OCI-LY1 (cell line): ENCODE results near the gene MAPK9.

Source experiments
- H2AFZ ChIP-seq: fragments of 200-600 bp; sonication (generic), shearing (Covaris generic); 2 replicates; pipeline ENCODE4 v1.6.0; 2014; ENCODE audit warnings: antibody characterized with exemption, mild to moderate bottlenecking, low read length
- H3F3A ChIP-seq: fragments of 200-600 bp; sonication (generic), shearing (Covaris generic); 2 replicates; pipeline ENCODE4 v1.6.0; 2014; ENCODE audit warnings: mild to moderate bottlenecking, antibody characterized with exemption, low read length, moderate library complexity; ENCODE audit not compliant: insufficient read depth
- H3K27ac ChIP-seq: fragments of 200-600 bp; sonication (generic); 2 replicates; pipeline ENCODE4 v1.5.1; 2014; ENCODE audit warnings: low read length, mixed run types, mild to moderate bottlenecking, low read depth; ENCODE audit not compliant: poor library complexity, severe bottlenecking
- H3K27me3 ChIP-seq: fragments of 200-600 bp; sonication (generic); 2 replicates; pipeline ENCODE4 v1.6.0; 2014; ENCODE audit warnings: antibody characterized with exemption, mild to moderate bottlenecking, low read length, moderate library complexity; ENCODE audit not compliant: insufficient read depth
- H3K36me3 ChIP-seq: fragments of 200-600 bp; sonication (generic); 2 replicates; pipeline ENCODE4 v1.6.1; 2014; ENCODE audit warnings: mild to moderate bottlenecking, antibody characterized with exemption, low read length, moderate library complexity, mixed read lengths; ENCODE audit not compliant: insufficient read depth
- H3K4me1 ChIP-seq: fragments of 200-600 bp; sonication (generic); 2 replicates; pipeline ENCODE4 v1.5.1; 2014; ENCODE audit warnings: mild to moderate bottlenecking, low read length, moderate library complexity; ENCODE audit not compliant: insufficient read depth, severe bottlenecking
- H3K4me2 ChIP-seq: fragments of 200-600 bp; sonication (generic), shearing (Covaris generic); 2 replicates; pipeline ENCODE4 v1.6.1; 2014; ENCODE audit warnings: low read length
- H3K4me3 ChIP-seq: fragments of 200-600 bp; sonication (generic); 2 replicates; pipeline ENCODE4 v1.5.1; 2014; ENCODE audit warnings: low read length, low read depth, mild to moderate bottlenecking, mixed read lengths; ENCODE audit not compliant: poor library complexity, severe bottlenecking
- H3K79me2 ChIP-seq: fragments of 200-600 bp; shearing (Covaris generic); 2 replicates; pipeline ENCODE4 v1.6.1; 2016; ENCODE audit warnings: mixed run types, low read length, mixed read lengths; ENCODE audit not compliant: insufficient read depth
- H3K9ac ChIP-seq: fragments of 200-600 bp; sonication (generic), shearing (Covaris generic); 2 replicates; pipeline ENCODE4 v1.6.1; 2014; ENCODE audit warnings: mild to moderate bottlenecking, low read length, mixed read lengths
- H3K9me2 ChIP-seq: fragments of 200-600 bp; sonication (generic), shearing (Covaris generic); 2 replicates; pipeline ENCODE4 v1.6.1; 2014; ENCODE audit warnings: low read depth, mild to moderate bottlenecking, low read length, mixed read lengths
- H3K9me3 ChIP-seq: fragments of 200-600 bp; shearing (Covaris generic); 2 replicates; pipeline ENCODE4 v1.6.1; 2014; ENCODE audit warnings: low read length, mixed read lengths
- H4K20me1 ChIP-seq: fragments of 200-600 bp; sonication (generic), shearing (Covaris generic); 2 replicates; pipeline ENCODE4 v1.6.0; 2016; ENCODE audit warnings: mild to moderate bottlenecking, low read length; ENCODE audit not compliant: insufficient read depth
- EZH2 ChIP-seq: fragments of 200-600 bp; sonication (generic), shearing (Covaris generic); IDR thresholded peaks from 2 replicates; pipeline ENCODE4 v1.8.0; 2017; ENCODE audit warnings: borderline replicate concordance, mixed run types, mild to moderate bottlenecking, antibody characterized with exemption, low read length, moderate library complexity, mixed read lengths
- TF ChIP-seq, protein P1 (sequence below): fragments of 200-600 bp; sonication (generic), shearing (Covaris generic); IDR thresholded peaks from 2 replicates; pipeline ENCODE4 v1.5.1; 2017; ENCODE audit warnings: mild to moderate bottlenecking, antibody characterized with exemption, low read length, moderate library complexity, mixed read lengths

Gene MAPK9

DNA sequence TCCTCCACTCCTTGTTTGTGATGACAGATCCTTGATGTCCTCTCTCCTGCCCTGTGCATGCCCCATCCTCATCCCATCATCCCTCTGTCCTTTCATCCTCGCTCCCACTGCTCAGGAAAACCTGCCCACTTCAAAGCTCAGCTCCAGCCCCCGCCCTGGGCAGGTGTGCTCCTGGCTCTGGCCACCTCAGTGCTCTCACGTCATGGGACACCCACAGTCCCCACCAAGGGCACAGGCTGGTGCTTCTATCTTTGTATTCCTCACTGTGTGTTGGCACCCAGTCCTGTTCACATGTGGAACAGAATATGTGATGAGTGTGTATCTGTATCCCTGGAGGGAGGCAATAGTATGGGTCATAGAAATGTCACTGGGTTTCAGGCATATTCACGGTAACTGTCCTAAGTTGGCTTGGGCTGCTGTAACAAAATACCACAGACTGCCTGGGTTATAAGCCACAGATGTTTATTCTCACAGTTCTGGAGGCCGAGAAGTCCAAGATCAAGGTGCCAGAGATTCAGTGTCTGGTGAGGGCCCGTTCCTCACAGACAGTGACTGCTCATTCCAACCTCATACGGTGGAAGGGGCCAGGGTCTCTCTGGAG lies 47.8 kb upstream of the MAPK9 start:
- Histone ChIP-seq H3K36me3 (no peaks in the 10 kb centered on the region), H3K4me3 (no peak overlapping the region), H3K9me2 (no peaks in the 10 kb centered on the region), H4K20me1 (no peaks in the 10 kb centered on the region), H3K79me2 (no peaks in the 10 kb centered on the region), H3F3A (no peaks in the 10 kb centered on the region), H2AFZ (no peak overlapping the region), H3K27me3 (no peaks in the 10 kb centered on the region), H3K9ac (no peak overlapping the region), H3K4me2 (no peak overlapping the region), H3K9me3 (no peaks in the 10 kb centered on the region), H3K27ac (no peak overlapping the region), H3K4me1 (no peaks in the 10 kb centered on the region)
- TF ChIP-seq, protein P1, sequence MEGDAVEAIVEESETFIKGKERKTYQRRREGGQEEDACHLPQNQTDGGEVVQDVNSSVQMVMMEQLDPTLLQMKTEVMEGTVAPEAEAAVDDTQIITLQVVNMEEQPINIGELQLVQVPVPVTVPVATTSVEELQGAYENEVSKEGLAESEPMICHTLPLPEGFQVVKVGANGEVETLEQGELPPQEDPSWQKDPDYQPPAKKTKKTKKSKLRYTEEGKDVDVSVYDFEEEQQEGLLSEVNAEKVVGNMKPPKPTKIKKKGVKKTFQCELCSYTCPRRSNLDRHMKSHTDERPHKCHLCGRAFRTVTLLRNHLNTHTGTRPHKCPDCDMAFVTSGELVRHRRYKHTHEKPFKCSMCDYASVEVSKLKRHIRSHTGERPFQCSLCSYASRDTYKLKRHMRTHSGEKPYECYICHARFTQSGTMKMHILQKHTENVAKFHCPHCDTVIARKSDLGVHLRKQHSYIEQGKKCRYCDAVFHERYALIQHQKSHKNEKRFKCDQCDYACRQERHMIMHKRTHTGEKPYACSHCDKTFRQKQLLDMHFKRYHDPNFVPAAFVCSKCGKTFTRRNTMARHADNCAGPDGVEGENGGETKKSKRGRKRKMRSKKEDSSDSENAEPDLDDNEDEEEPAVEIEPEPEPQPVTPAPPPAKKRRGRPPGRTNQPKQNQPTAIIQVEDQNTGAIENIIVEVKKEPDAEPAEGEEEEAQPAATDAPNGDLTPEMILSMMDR = no peak
- TF ChIP-seq EZH2 = no peak

DNA sequence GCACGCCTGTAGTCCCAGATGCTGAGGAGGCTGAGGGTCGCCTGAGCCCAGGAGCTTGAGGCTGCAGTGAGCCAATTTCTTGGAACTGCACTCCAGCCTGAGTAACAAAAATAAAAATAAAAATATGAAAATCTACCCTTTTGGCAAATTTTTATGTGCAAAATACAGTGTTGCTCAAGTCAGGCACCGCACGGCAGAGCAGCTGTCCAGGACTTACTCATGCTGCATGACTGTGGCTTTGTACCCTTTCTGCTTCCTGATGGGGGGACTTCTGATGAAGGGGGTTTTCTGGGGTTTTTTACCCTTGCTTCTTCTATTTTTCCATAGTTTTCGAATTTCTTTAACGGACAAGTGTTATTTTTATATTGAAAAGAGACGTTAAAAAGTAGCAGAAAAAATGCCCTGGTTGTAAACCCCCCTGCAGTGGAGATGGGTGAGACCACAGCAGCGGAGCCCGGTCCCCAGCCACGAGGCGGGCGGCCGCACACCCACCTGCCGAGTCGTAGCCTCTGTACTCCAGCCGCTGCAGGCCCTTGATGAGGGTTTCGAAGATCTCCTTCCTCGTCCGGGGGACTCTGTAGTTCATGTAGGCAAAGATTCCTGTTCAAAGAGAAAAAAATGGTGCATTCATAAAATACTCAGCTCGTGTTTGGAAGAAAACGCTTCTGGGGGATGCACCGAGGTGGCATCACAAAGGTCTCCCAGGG lies 46.3 kb upstream of the MAPK9 start:
- H3K4me1 ChIP-seq = no peaks in the 10 kb centered on the region
- H3K9ac ChIP-seq = no peak overlapping the region
- no peak overlapping the region for H3K4me3 ChIP-seq
- H3K79me2 ChIP-seq = no peaks in the 10 kb centered on the region
- no peak overlapping the region for H2AFZ ChIP-seq
- no peak overlapping the region for H3K27ac ChIP-seq
- no peaks in the 10 kb centered on the region for H3K9me3 ChIP-seq
- no peaks in the 10 kb centered on the region for H3K36me3 ChIP-seq
- TF ChIP-seq, protein P1 = no peak
- no peak for TF ChIP-seq EZH2
- H3F3A ChIP-seq = no peaks in the 10 kb centered on the region
- H4K20me1 ChIP-seq = no peaks in the 10 kb centered on the region
- no peaks in the 10 kb centered on the region for H3K27me3 ChIP-seq
- no peak overlapping the region for H3K4me2 ChIP-seq
- no peaks in the 10 kb centered on the region for H3K9me2 ChIP-seq

DNA sequence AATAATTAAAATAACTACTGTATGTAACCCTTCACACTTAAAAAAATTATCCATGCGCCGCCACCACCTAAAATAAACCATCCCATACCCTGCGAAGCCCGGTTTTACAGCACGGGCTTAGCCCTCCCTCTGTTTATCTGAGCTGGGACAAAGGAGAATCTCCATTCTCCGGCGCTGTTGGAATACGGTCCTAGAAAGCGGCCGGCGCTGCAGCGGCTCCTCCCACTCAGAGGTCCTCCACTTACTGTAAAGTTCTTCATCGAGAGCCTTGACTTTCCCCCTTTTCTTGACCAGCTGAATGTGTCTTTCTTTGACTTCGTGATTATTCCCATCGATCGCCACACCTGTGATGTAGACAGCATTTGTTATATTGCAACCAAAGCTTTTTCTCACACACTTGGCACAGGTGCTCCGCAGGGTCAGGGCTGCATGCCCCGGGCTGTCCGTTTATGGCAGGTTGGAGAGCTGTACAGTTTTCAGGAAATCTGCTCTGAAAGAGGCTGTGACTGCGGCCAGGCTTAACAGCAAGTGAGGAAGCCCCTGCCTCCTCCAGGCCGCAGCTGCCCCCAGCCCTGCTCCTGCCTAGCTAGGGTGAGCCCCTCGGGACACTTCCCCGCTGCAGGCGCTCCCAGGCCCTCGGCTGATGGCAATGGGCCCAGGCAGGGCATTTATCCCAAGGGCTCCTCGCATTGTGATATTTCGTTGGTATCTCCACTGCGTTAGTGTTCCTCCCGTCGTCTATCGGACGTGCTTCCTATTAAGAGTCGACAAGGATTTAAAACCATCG lies 44.5 kb upstream of the MAPK9 start:
- H3F3A ChIP-seq = no peaks in the 10 kb centered on the region
- no peaks in the 10 kb centered on the region for H3K4me1 ChIP-seq
- no peak overlapping the region for H2AFZ ChIP-seq

More for the DNA sequence above, 44.5 kb upstream of the MAPK9 start:
- no peak for TF ChIP-seq EZH2
- TF ChIP-seq, protein P1 = no peak
- Histone ChIP-seq H3K9ac (no peak overlapping the region), H3K36me3 (no peaks in the 10 kb centered on the region), H3K4me2 (no peak overlapping the region), H3K27ac (no peak overlapping the region), H3K9me3 (no peaks in the 10 kb centered on the region), H3K4me3 (no peak overlapping the region), H3K79me2 (no peaks in the 10 kb centered on the region), H3K27me3 (no peaks in the 10 kb centered on the region), H4K20me1 (no peaks in the 10 kb centered on the region), H3K9me2 (no peaks in the 10 kb centered on the region)
